ENCODE measurements around the gene S100A6. TPM values are rescaled to one million over a fixed set of nuclear protein-coding genes. Genes with fewer than 3 reads are reported as not detected.
"Not testable (repeated sequence)": the region's sequence is repeated elsewhere in the genome, so short reads cannot be mapped to it uniquely, and the experiment has no call there.

Gene S100A6
- polyA plus RNA-seq (2013, experiment 1 of 2; ENCODE audit: insufficient read length), result 1,248 TPM
- 1,208 TPM for polyA plus RNA-seq (2013, experiment 2 of 2; ENCODE audit: insufficient read length)

GRCh38 chr1:153535242-153536011 is at the start of gene S100A6:
Gene S100A6 (minus strand): TSS chr1:153535991. CDS start chr1:153535339, 652 bp downstream.
- peak; percentile 26 for DNase-seq

- DNase-seq, result no peak
Measured at GRCh38 chr1:153585006-153585405, 49.2 kb upstream of the S100A6 start.

- peak; percentile 22 for DNase-seq
Measured at GRCh38 chr1:153583976-153584375, 48.2 kb upstream of the S100A6 start.

GRCh38 chr1:153583514-153583913 is 47.7 kb upstream of the S100A6 start:
- not testable (repeated sequence) for DNase-seq

GRCh38 chr1:153582836-153583235 is 47.0 kb upstream of the S100A6 start:
- DNase-seq, result not testable (repeated sequence)

GRCh38 chr1:153578936-153579335 is 43.1 kb upstream of the S100A6 start:
- peak; percentile 39 for DNase-seq

GRCh38 chr1:153578490-153578889 is 42.7 kb upstream of the S100A6 start:
- DNase-seq, result peak; percentile 75

- no peak for DNase-seq
Measured at GRCh38 chr1:153577624-153578051, 41.8 kb upstream of the S100A6 start.

GRCh38 chr1:153577138-153577537 is 41.3 kb upstream of the S100A6 start:
- no peak for DNase-seq

- not testable (repeated sequence) for DNase-seq
Measured at GRCh38 chr1:153575497-153575896, 39.7 kb upstream of the S100A6 start.

GRCh38 chr1:153575081-153575491 is 39.3 kb upstream of the S100A6 start:
- not testable (repeated sequence) for DNase-seq

GRCh38 chr1:153573351-153573750 is 37.6 kb upstream of the S100A6 start:
- DNase-seq, result no peak

- DNase-seq, result peak; percentile 80
Measured at GRCh38 chr1:153572569-153573015, 36.8 kb upstream of the S100A6 start.

- DNase-seq, result no peak
Measured at GRCh38 chr1:153571706-153572105, 35.9 kb upstream of the S100A6 start.

GRCh38 chr1:153570874-153571273 is 35.1 kb upstream of the S100A6 start:
- DNase-seq, result no peak

GRCh38 chr1:153569465-153569864 is 33.7 kb upstream of the S100A6 start:
- no peak for DNase-seq

- DNase-seq, result peak; percentile 87
Measured at GRCh38 chr1:153568367-153569099, 32.7 kb upstream of the S100A6 start.

- DNase-seq, result peak; percentile 33
Measured at GRCh38 chr1:153567621-153568366, 32.0 kb upstream of the S100A6 start.

- peak; percentile 99 for DNase-seq
Measured at GRCh38 chr1:153566414-153567371, 30.9 kb upstream of the S100A6 start.

GRCh38 chr1:153565529-153566374 is 30.0 kb upstream of the S100A6 start, which contains the start of gene S100A2:
Gene S100A2 (minus strand): TSS chr1:153565844. CDS start chr1:153563877, 1,967 bp downstream.
- peak; percentile 94 for DNase-seq
